ENCODE data around the gene BRSK1.

BRSK1 gene

DNA sequence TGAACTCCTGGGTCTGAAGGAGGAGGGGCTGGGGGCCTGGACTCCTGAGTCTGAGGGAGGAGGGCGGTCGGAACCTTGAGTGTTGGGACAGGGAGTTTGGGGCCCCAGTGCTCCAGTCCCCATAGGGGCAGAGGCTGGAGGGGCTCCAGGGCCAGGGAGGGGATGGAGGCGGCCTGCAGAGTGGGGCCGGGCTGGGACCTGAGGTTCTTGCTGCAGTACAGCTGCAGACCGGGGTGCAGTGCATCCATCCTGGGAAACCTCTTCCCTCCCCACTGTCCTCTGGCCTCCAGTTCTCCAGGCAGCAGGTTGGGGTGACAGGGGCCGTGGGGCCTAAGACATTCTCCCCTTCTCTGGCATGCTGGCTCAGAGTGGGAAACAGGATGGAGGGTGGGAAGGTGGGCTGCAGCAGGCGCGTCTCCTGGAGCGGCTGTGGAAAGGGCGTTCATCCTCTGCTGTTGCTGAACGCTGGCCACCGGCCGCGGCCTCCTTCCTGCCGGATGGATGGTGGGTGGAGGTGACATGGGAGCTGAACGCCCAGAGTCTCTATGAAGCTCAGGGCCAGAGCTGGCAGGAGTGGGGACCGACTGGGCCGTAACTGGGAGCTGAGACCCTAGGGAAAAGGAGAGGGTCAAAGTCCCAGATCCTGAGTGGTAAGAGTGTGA, 1.6 kb downstream of the BRSK1 start:
- H3K9ac ChIP-seq (ENCODE audit: low read depth in 1 of 2, low read length in 2 of 2), result no peak overlapping the region
- no peak overlapping the region for H3K27ac ChIP-seq (ENCODE audit: low read depth, low read length)
- peaks cover 4 to 8% of the 10 kb centered on the region in 2 donors for H3K4me1 ChIP-seq (ENCODE audit: control insufficient read depth in 1 of 2, insufficient read depth in 2 of 2, low read length in 2 of 2)
- H3K36me3 ChIP-seq (ENCODE audit: control insufficient read depth in 1 of 2, insufficient read depth in 2 of 2, low read length in 2 of 2), result no peaks in the 10 kb centered on the region
- H3K4me3 ChIP-seq (ENCODE audit: low read depth in 1 of 2, low read length in 2 of 2), result no peak overlapping the region
- H3K9me3 ChIP-seq (ENCODE audit: control insufficient read depth in 1 of 2, low read length in 2 of 2), result no peaks in the 10 kb centered on the region
- peaks cover 3 to 6% of the 10 kb centered on the region in 2 donors for H3K27me3 ChIP-seq (ENCODE audit: control insufficient read depth in 1 of 2, insufficient read depth in 2 of 2, low read length in 2 of 2)

DNA sequence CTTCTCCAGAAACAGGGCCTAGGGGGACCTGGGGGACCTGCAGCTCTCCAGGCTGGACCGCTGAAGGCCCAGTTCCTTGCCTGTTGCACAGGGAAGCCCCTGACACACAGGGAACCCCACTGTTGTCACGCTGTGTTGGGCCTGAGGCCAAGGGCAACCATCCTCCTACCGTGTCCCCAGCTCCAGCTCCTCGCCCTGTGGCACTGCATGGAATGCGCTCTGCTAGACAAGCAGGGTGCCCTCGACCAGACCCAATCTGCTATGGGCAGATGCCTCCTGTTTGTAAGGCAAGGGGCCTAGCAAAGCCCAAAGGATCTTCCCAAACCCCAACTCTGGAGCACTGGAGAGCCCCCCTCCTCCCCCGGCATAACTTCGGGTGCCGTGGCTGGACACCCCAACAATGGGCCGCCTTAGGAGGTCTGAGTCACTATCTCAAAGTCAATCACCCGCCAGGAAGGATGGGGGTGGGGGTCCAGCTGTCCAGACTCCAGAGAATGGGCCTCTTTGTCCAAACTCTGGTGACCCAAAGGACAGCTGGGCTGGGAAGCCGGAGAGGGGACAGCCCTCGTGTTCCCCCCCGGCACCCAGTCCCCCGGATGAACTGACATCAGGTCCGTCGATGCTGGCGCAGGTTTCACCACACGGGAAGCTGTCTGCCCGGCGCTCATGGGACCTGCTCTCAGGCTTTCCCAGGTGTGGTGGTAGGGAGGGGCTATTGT, 3.7 kb downstream of the BRSK1 start:
- peak overlapping the region; percentile 3 for H3K27ac ChIP-seq (ENCODE audit: low read depth, low read length)
- no peaks in the 10 kb centered on the region for H3K4me1 ChIP-seq (ENCODE audit: control insufficient read depth in 1 of 2, insufficient read depth in 2 of 2, low read length in 2 of 2)
- peaks cover 3 to 6% of the 10 kb centered on the region in 2 donors for H3K27me3 ChIP-seq (ENCODE audit: control insufficient read depth in 1 of 2, insufficient read depth in 2 of 2, low read length in 2 of 2)
- H3K4me3 ChIP-seq (ENCODE audit: low read depth in 1 of 2, low read length in 2 of 2), result no peak overlapping the region
- H3K9me3 ChIP-seq (ENCODE audit: control insufficient read depth in 1 of 2, low read length in 2 of 2), result no peaks in the 10 kb centered on the region
- no peak overlapping the region for H3K9ac ChIP-seq (ENCODE audit: low read depth in 1 of 2, low read length in 2 of 2)
- no peaks in the 10 kb centered on the region for H3K36me3 ChIP-seq (ENCODE audit: control insufficient read depth in 1 of 2, insufficient read depth in 2 of 2, low read length in 2 of 2)

DNA sequence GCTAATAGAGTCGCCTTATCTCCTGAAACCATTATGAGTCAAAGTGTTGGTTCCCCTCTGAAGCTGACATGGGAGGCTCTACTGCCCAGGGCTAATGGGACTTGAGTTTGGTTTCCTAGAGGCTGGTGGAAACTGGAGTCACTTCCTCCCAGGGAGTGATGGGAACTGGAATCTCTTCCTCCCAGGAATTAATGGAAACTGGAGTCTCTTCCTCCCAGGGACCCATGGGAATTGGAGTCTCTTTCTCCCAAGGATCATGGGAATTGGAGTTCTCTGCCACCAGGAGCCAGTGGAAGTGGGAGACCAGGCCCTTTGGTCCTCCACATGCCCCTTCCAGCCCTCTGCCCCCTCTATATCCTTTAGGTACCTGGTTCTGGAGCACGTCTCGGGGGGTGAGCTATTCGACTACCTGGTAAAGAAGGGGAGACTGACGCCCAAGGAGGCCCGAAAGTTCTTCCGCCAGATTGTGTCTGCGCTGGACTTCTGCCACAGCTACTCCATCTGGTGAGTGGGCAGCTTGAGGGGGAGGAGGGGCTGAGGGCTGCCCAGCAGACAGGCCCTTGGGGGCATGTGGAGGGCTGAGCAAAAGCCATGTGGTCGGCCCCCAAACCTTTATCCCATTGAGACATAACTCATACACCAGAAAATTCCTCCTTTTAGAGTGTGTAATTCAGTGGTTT, 5.5 kb downstream of the BRSK1 start:
- no peaks in the 10 kb centered on the region for H3K9me3 ChIP-seq (ENCODE audit: control insufficient read depth in 1 of 2, low read length in 2 of 2)
- H3K4me1 ChIP-seq (ENCODE audit: control insufficient read depth in 1 of 2, insufficient read depth in 2 of 2, low read length in 2 of 2), result no peaks in the 10 kb centered on the region
- H3K27me3 ChIP-seq (ENCODE audit: control insufficient read depth in 1 of 2, insufficient read depth in 2 of 2, low read length in 2 of 2), result no peaks in the 10 kb centered on the region
- H3K27ac ChIP-seq (ENCODE audit: low read depth, low read length), result no peak overlapping the region
- no peaks in the 10 kb centered on the region for H3K36me3 ChIP-seq (ENCODE audit: control insufficient read depth in 1 of 2, insufficient read depth in 2 of 2, low read length in 2 of 2)
- H3K9ac ChIP-seq (ENCODE audit: low read depth in 1 of 2, low read length in 2 of 2), result no peak overlapping the region
- no peak overlapping the region for H3K4me3 ChIP-seq (ENCODE audit: low read depth in 1 of 2, low read length in 2 of 2)

DNA sequence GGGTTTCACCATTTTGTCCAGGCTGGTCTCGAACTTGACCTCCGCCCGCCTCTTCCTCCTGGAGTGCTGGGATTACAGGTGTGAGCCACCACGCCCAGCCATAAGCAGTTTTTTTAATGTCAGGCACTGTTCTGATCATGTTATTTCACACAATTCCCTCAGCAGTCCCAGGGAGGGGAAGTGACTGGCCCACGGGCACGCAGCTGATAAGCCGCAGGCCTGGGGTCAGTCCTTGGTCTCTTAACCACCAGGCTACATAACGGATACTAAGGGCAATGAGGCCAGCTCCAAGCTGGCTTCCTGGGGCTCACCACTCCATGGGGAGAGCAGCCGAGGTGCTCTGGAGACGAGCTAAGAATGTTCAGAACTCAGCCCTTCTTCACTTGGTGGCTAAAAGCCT, 13.5 kb downstream of the BRSK1 start:
- no peaks in the 10 kb centered on the region for H3K9me3 ChIP-seq (ENCODE audit: control insufficient read depth in 1 of 2, low read length in 2 of 2)
- H3K4me1 ChIP-seq (ENCODE audit: control insufficient read depth in 1 of 2, insufficient read depth in 2 of 2, low read length in 2 of 2), result peaks cover 8 to 9% of the 10 kb centered on the region in 2 donors

DNA sequence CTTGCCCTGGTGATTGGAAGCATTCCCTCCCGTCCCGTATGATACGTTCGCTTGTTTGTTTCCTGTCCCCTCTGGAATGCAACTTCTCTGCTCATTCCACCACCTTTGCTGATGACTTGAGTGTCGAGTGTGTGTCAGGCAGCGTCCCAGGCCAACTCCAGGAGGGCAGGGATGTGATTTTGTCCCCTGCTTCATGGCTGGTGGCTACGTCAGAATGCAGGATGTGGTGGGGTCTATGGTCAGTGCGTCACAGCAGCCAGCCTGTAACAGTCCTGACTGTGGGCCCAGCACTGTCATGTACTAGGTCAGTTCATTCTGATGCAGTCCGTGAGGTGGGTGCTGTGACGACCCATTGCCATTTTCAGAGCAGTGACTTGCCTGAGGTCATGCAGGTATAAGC, 16.2 kb downstream of the BRSK1 start:
- Histone ChIP-seq H3K4me3 (ENCODE audit: low read depth in 1 of 2, low read length in 2 of 2) (no peak overlapping the region), H3K9me3 (ENCODE audit: control insufficient read depth in 1 of 2, low read length in 2 of 2) (no peaks in the 10 kb centered on the region), H3K36me3 (ENCODE audit: control insufficient read depth in 1 of 2, insufficient read depth in 2 of 2, low read length in 2 of 2) (no peaks in the 10 kb centered on the region), H3K27ac (ENCODE audit: low read depth, low read length) (no peak overlapping the region), H3K9ac (ENCODE audit: low read depth in 1 of 2, low read length in 2 of 2) (no peak overlapping the region), H3K4me1 (ENCODE audit: control insufficient read depth in 1 of 2, insufficient read depth in 2 of 2, low read length in 2 of 2) (peaks cover 8 to 9% of the 10 kb centered on the region in 2 donors), H3K27me3 (ENCODE audit: control insufficient read depth in 1 of 2, insufficient read depth in 2 of 2, low read length in 2 of 2) (peaks cover 0 to 3% of the 10 kb centered on the region in 2 donors)

More for the DNA sequence above, 13.5 kb downstream of the BRSK1 start:
- Histone ChIP-seq H3K27ac (ENCODE audit: low read depth, low read length) (no peak overlapping the region), H3K36me3 (ENCODE audit: control insufficient read depth in 1 of 2, insufficient read depth in 2 of 2, low read length in 2 of 2) (no peaks in the 10 kb centered on the region), H3K4me3 (ENCODE audit: low read depth in 1 of 2, low read length in 2 of 2) (no peak overlapping the region), H3K27me3 (ENCODE audit: control insufficient read depth in 1 of 2, insufficient read depth in 2 of 2, low read length in 2 of 2) (peaks cover 0 to 3% of the 10 kb centered on the region in 2 donors), H3K9ac (ENCODE audit: low read depth in 1 of 2, low read length in 2 of 2) (no peak overlapping the region)

DNA sequence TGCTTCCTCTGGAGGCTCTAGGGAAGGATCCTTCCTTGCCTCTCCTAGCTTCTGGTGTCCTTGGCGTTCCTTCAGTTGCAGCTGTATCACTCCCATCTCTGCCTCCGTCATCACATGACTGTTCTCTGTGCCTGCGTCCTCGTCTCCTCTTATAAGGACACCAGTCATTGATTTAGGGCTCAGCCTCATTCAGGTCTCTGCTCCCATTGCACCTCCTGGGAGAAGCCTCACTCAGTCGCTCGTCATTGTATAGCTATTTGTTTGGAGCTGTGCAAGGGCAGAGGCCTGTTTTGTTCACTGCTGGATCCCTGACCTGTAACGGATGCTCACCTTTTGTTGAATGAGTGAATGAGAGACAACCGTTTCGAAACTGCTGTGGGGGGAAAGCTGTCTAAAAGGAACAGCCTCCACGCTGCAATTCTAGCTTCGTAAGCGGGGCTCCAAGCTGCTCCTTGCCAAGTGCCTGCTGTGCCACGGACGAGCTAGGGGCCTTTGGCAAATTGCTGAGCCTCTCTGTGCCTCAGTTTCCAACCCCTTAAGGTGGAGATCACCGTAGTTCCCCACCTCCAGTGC, 17.2 kb downstream of the BRSK1 start:
- no peak overlapping the region for H3K4me3 ChIP-seq (ENCODE audit: low read depth in 1 of 2, low read length in 2 of 2)
- H3K4me1 ChIP-seq (ENCODE audit: control insufficient read depth in 1 of 2, insufficient read depth in 2 of 2, low read length in 2 of 2), result peaks cover 8 to 9% of the 10 kb centered on the region in 2 donors
- no peaks in the 10 kb centered on the region for H3K9me3 ChIP-seq (ENCODE audit: control insufficient read depth in 1 of 2, low read length in 2 of 2)
- H3K9ac ChIP-seq (ENCODE audit: low read depth in 1 of 2, low read length in 2 of 2), result no peak overlapping the region
- peaks cover 0 to 3% of the 10 kb centered on the region in 2 donors for H3K27me3 ChIP-seq (ENCODE audit: control insufficient read depth in 1 of 2, insufficient read depth in 2 of 2, low read length in 2 of 2)
- H3K36me3 ChIP-seq (ENCODE audit: control insufficient read depth in 1 of 2, insufficient read depth in 2 of 2, low read length in 2 of 2), result no peaks in the 10 kb centered on the region
- H3K27ac ChIP-seq (ENCODE audit: low read depth, low read length), result no peak overlapping the region

DNA sequence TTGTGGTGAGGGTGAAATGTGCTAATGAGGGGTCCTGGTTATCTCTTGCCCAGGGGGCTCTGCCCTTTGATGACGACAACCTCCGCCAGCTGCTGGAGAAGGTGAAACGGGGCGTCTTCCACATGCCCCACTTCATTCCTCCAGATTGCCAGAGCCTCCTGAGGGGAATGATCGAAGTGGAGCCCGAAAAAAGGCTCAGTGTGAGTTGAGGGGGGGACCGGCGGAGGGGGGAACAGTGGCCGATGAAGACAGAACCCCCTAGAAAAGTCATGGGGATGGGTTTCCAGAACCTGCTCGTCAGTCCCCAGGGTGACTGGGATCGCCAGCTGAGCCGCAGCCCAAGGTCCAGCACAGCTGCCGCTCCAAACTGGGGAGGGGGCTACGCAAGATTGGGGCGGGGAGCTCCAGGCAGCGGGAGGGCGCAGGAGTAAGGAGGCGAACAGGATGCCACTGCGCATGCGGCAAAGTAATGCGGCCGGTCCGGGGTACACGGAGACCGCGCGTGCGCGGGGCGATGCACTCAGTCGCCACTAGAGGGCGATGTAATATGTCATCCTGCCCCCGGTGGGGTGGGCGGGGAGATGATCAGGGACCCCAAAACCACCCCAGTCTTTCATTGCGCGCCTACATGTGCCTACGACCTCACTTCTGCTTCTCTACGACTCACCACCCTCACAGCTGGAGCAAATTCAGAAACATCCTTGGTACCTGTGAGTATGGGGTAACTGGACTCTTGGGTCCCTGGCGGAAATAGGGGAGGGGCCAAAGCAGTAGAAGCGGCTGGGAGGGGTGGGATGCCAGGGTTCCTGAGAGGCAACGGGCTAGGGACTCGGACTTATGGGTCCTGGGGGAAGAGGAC, 17.9 kb downstream of the BRSK1 start:
- H3K27ac ChIP-seq (ENCODE audit: low read depth, low read length), result no peak overlapping the region
- H3K4me3 ChIP-seq (ENCODE audit: low read depth in 1 of 2, low read length in 2 of 2), result peak overlapping the region; percentile 45 to 68
- H3K4me1 ChIP-seq (ENCODE audit: control insufficient read depth in 1 of 2, insufficient read depth in 2 of 2, low read length in 2 of 2), result peaks cover 8 to 9% of the 10 kb centered on the region in 2 donors
- H3K36me3 ChIP-seq (ENCODE audit: control insufficient read depth in 1 of 2, insufficient read depth in 2 of 2, low read length in 2 of 2), result no peaks in the 10 kb centered on the region
- H3K9me3 ChIP-seq (ENCODE audit: control insufficient read depth in 1 of 2, low read length in 2 of 2), result no peaks in the 10 kb centered on the region
- peaks cover 0 to 3% of the 10 kb centered on the region in 2 donors for H3K27me3 ChIP-seq (ENCODE audit: control insufficient read depth in 1 of 2, insufficient read depth in 2 of 2, low read length in 2 of 2)
- peak overlapping the region; percentile 36 to 51 for H3K9ac ChIP-seq (ENCODE audit: low read depth in 1 of 2, low read length in 2 of 2)

DNA sequence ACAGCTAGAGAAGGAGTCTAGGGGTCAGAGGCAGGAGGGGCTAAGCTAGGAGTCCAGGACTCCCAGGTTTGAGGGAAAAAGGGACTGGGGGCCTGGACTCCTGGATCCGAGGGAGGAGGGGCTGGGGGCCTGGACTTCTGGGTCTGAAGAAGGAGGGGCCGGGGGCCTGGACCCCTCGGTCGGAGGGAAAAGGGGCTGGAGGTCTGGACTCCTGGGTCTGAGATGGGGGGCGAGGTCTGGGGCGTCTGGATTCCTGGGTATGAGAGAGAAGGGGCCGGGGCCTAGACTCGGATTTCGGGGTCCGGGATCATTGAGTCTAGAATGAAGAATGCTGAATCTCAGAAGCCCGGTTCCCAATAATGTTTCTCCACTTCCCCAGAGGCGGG, 18.5 kb downstream of the BRSK1 start:
- Histone ChIP-seq H3K9me3 (ENCODE audit: control insufficient read depth in 1 of 2, low read length in 2 of 2) (no peaks in the 10 kb centered on the region), H3K9ac (ENCODE audit: low read depth in 1 of 2, low read length in 2 of 2) (peak overlapping the region; percentile 36 to 51), H3K27me3 (ENCODE audit: control insufficient read depth in 1 of 2, insufficient read depth in 2 of 2, low read length in 2 of 2) (peaks cover 0 to 3% of the 10 kb centered on the region in 2 donors), H3K4me1 (ENCODE audit: control insufficient read depth in 1 of 2, insufficient read depth in 2 of 2, low read length in 2 of 2) (peaks cover 8 to 9% of the 10 kb centered on the region in 2 donors), H3K4me3 (ENCODE audit: low read depth in 1 of 2, low read length in 2 of 2) (peak overlapping the region in 1 of 2 donors; percentile 68), H3K36me3 (ENCODE audit: control insufficient read depth in 1 of 2, insufficient read depth in 2 of 2, low read length in 2 of 2) (no peaks in the 10 kb centered on the region), H3K27ac (ENCODE audit: low read depth, low read length) (no peak overlapping the region)

DNA sequence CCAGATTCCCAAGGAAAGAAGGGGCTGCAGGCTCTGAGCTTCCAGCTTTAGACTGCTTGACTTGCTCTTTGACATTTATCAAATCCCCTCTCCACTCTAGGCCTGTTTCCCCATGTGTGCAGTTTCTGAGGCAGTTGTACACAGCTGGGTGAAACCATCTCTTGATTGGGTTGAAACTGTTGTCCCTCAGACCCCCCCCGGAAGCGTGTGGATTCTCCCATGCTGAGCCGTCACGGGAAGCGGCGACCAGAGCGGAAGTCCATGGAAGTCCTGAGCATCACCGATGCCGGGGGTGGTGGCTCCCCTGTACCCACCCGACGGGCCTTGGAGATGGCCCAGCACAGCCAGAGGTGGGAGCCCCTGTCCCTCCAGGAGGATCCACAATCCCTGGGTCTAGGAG, 19.7 kb downstream of the BRSK1 start:
- no peak overlapping the region for H3K9ac ChIP-seq (ENCODE audit: low read depth in 1 of 2, low read length in 2 of 2)
- H3K36me3 ChIP-seq (ENCODE audit: control insufficient read depth in 1 of 2, insufficient read depth in 2 of 2, low read length in 2 of 2), result no peaks in the 10 kb centered on the region
- H3K4me3 ChIP-seq (ENCODE audit: low read depth in 1 of 2, low read length in 2 of 2), result no peak overlapping the region
- H3K27ac ChIP-seq (ENCODE audit: low read depth, low read length), result no peak overlapping the region
- H3K9me3 ChIP-seq (ENCODE audit: control insufficient read depth in 1 of 2, low read length in 2 of 2), result no peaks in the 10 kb centered on the region
- H3K27me3 ChIP-seq (ENCODE audit: control insufficient read depth in 1 of 2, insufficient read depth in 2 of 2, low read length in 2 of 2), result peaks cover 0 to 3% of the 10 kb centered on the region in 2 donors
- peaks cover 8 to 9% of the 10 kb centered on the region in 2 donors for H3K4me1 ChIP-seq (ENCODE audit: control insufficient read depth in 1 of 2, insufficient read depth in 2 of 2, low read length in 2 of 2)
